Measurements from ENCODE around the gene NTM. TPM values are rescaled to one million over a fixed set of nuclear protein-coding genes. Genes with fewer than 3 reads are reported as not detected.

The NTM gene
- total RNA-seq, 1 donor from 2014 or later, result 9.9 TPM

- Histone ChIP-seq H3K4me3 (ENCODE audit: low read length in 3 of 3) (no peak overlapping the region), H3K9me3 (ENCODE audit: control insufficient read depth in 3 of 3, low read length in 3 of 3) (no peaks in the 10 kb centered on the region), H3K27me3 (ENCODE audit: control insufficient read depth in 3 of 3, insufficient read depth in 3 of 3, low read length in 3 of 3) (peaks cover 0 to 10% (median 0%) of the 10 kb centered on the region in 3 donors), H3K36me3 (ENCODE audit: control insufficient read depth in 3 of 3, insufficient read depth in 3 of 3, low read length in 3 of 3) (no peaks in the 10 kb centered on the region), H3K4me1 (ENCODE audit: control insufficient read depth in 3 of 3, insufficient read depth in 3 of 3, low read length in 3 of 3) (peaks cover 0 to 2% (median 0%) of the 10 kb centered on the region in 3 donors), H3K27ac (ENCODE audit: low read depth, low read length) (no peak overlapping the region), H3K9ac (ENCODE audit: low read depth in 1 of 3, low read length in 3 of 3) (no peak overlapping the region)
Observed at GRCh38 chr11:131880976-131881375, 510.6 kb downstream of the NTM start.

GRCh38 chr11:131883332-131883731 is 512.9 kb downstream of the NTM start:
- no peak overlapping the region for H3K4me3 ChIP-seq (ENCODE audit: low read length in 3 of 3)
- peaks cover 0 to 18% (median 0%) of the 10 kb centered on the region in 3 donors for H3K27me3 ChIP-seq (ENCODE audit: control insufficient read depth in 3 of 3, insufficient read depth in 3 of 3, low read length in 3 of 3)
- no peaks in the 10 kb centered on the region for H3K9me3 ChIP-seq (ENCODE audit: control insufficient read depth in 3 of 3, low read length in 3 of 3)
- H3K9ac ChIP-seq (ENCODE audit: low read depth in 1 of 3, low read length in 3 of 3), result no peak overlapping the region
- no peaks in the 10 kb centered on the region for H3K36me3 ChIP-seq (ENCODE audit: control insufficient read depth in 3 of 3, insufficient read depth in 3 of 3, low read length in 3 of 3)
- H3K27ac ChIP-seq (ENCODE audit: low read depth, low read length), result no peak overlapping the region
- H3K4me1 ChIP-seq (ENCODE audit: control insufficient read depth in 3 of 3, insufficient read depth in 3 of 3, low read length in 3 of 3), result no peaks in the 10 kb centered on the region

GRCh38 chr11:131884461-131885073 is 514.2 kb downstream of the NTM start:
- no peak overlapping the region for H3K27ac ChIP-seq (ENCODE audit: low read depth, low read length)
- no peaks in the 10 kb centered on the region for H3K9me3 ChIP-seq (ENCODE audit: control insufficient read depth in 3 of 3, low read length in 3 of 3)
- H3K4me1 ChIP-seq (ENCODE audit: control insufficient read depth in 3 of 3, insufficient read depth in 3 of 3, low read length in 3 of 3), result no peaks in the 10 kb centered on the region
- H3K9ac ChIP-seq (ENCODE audit: low read depth in 1 of 3, low read length in 3 of 3), result no peak overlapping the region
- H3K4me3 ChIP-seq (ENCODE audit: low read length in 3 of 3), result no peak overlapping the region
- peaks cover 0 to 18% (median 0%) of the 10 kb centered on the region in 3 donors for H3K27me3 ChIP-seq (ENCODE audit: control insufficient read depth in 3 of 3, insufficient read depth in 3 of 3, low read length in 3 of 3)
- H3K36me3 ChIP-seq (ENCODE audit: control insufficient read depth in 3 of 3, insufficient read depth in 3 of 3, low read length in 3 of 3), result no peaks in the 10 kb centered on the region

GRCh38 chr11:131885431-131885830 is 515.0 kb downstream of the NTM start:
- Histone ChIP-seq H3K4me1 (ENCODE audit: control insufficient read depth in 3 of 3, insufficient read depth in 3 of 3, low read length in 3 of 3) (no peaks in the 10 kb centered on the region), H3K9ac (ENCODE audit: low read depth in 1 of 3, low read length in 3 of 3) (no peak overlapping the region), H3K4me3 (ENCODE audit: low read length in 3 of 3) (no peak overlapping the region), H3K27ac (ENCODE audit: low read depth, low read length) (no peak overlapping the region), H3K9me3 (ENCODE audit: control insufficient read depth in 3 of 3, low read length in 3 of 3) (no peaks in the 10 kb centered on the region), H3K36me3 (ENCODE audit: control insufficient read depth in 3 of 3, insufficient read depth in 3 of 3, low read length in 3 of 3) (no peaks in the 10 kb centered on the region), H3K27me3 (ENCODE audit: control insufficient read depth in 3 of 3, insufficient read depth in 3 of 3, low read length in 3 of 3) (peaks cover 0 to 18% (median 0%) of the 10 kb centered on the region in 3 donors)

- Histone ChIP-seq H3K9me3 (ENCODE audit: control insufficient read depth in 3 of 3, low read length in 3 of 3) (no peaks in the 10 kb centered on the region), H3K9ac (ENCODE audit: low read depth in 1 of 3, low read length in 3 of 3) (no peak overlapping the region), H3K27me3 (ENCODE audit: control insufficient read depth in 3 of 3, insufficient read depth in 3 of 3, low read length in 3 of 3) (peaks cover 0 to 18% (median 0%) of the 10 kb centered on the region in 3 donors), H3K36me3 (ENCODE audit: control insufficient read depth in 3 of 3, insufficient read depth in 3 of 3, low read length in 3 of 3) (no peaks in the 10 kb centered on the region), H3K4me3 (ENCODE audit: low read length in 3 of 3) (no peak overlapping the region), H3K4me1 (ENCODE audit: control insufficient read depth in 3 of 3, insufficient read depth in 3 of 3, low read length in 3 of 3) (no peaks in the 10 kb centered on the region), H3K27ac (ENCODE audit: low read depth, low read length) (no peak overlapping the region)
Observed at GRCh38 chr11:131886201-131886600, 515.8 kb downstream of the NTM start.

- Histone ChIP-seq H3K9ac (ENCODE audit: low read depth in 1 of 3, low read length in 3 of 3) (no peak overlapping the region), H3K4me1 (ENCODE audit: control insufficient read depth in 3 of 3, insufficient read depth in 3 of 3, low read length in 3 of 3) (no peaks in the 10 kb centered on the region), H3K27ac (ENCODE audit: low read depth, low read length) (no peak overlapping the region), H3K4me3 (ENCODE audit: low read length in 3 of 3) (no peak overlapping the region), H3K27me3 (ENCODE audit: control insufficient read depth in 3 of 3, insufficient read depth in 3 of 3, low read length in 3 of 3) (peaks cover 0 to 18% (median 0%) of the 10 kb centered on the region in 3 donors), H3K36me3 (ENCODE audit: control insufficient read depth in 3 of 3, insufficient read depth in 3 of 3, low read length in 3 of 3) (no peaks in the 10 kb centered on the region), H3K9me3 (ENCODE audit: control insufficient read depth in 3 of 3, low read length in 3 of 3) (no peaks in the 10 kb centered on the region)
Observed at GRCh38 chr11:131888230-131888855, 517.9 kb downstream of the NTM start.

- Histone ChIP-seq H3K4me1 (ENCODE audit: control insufficient read depth in 3 of 3, insufficient read depth in 3 of 3, low read length in 3 of 3) (no peaks in the 10 kb centered on the region), H3K27ac (ENCODE audit: low read depth, low read length) (no peak overlapping the region), H3K36me3 (ENCODE audit: control insufficient read depth in 3 of 3, insufficient read depth in 3 of 3, low read length in 3 of 3) (no peaks in the 10 kb centered on the region), H3K4me3 (ENCODE audit: low read length in 3 of 3) (no peak overlapping the region), H3K9me3 (ENCODE audit: control insufficient read depth in 3 of 3, low read length in 3 of 3) (no peaks in the 10 kb centered on the region), H3K9ac (ENCODE audit: low read depth in 1 of 3, low read length in 3 of 3) (no peak overlapping the region), H3K27me3 (ENCODE audit: control insufficient read depth in 3 of 3, insufficient read depth in 3 of 3, low read length in 3 of 3) (peaks cover 0 to 18% (median 0%) of the 10 kb centered on the region in 3 donors)
Observed at GRCh38 chr11:131889146-131889577, 518.7 kb downstream of the NTM start.

- H3K36me3 ChIP-seq (ENCODE audit: control insufficient read depth in 3 of 3, insufficient read depth in 3 of 3, low read length in 3 of 3), result no peaks in the 10 kb centered on the region
- peaks cover 0 to 10% (median 0%) of the 10 kb centered on the region in 3 donors for H3K27me3 ChIP-seq (ENCODE audit: control insufficient read depth in 3 of 3, insufficient read depth in 3 of 3, low read length in 3 of 3)
- no peaks in the 10 kb centered on the region for H3K9me3 ChIP-seq (ENCODE audit: control insufficient read depth in 3 of 3, low read length in 3 of 3)
- H3K9ac ChIP-seq (ENCODE audit: low read depth in 1 of 3, low read length in 3 of 3), result no peak overlapping the region
- H3K4me3 ChIP-seq (ENCODE audit: low read length in 3 of 3), result no peak overlapping the region
- H3K27ac ChIP-seq (ENCODE audit: low read depth, low read length), result no peak overlapping the region
- no peaks in the 10 kb centered on the region for H3K4me1 ChIP-seq (ENCODE audit: control insufficient read depth in 3 of 3, insufficient read depth in 3 of 3, low read length in 3 of 3)
Observed at GRCh38 chr11:131889760-131890581, 519.6 kb downstream of the NTM start.

GRCh38 chr11:131893103-131893890 is 522.9 kb downstream of the NTM start:
- Histone ChIP-seq H3K9me3 (ENCODE audit: control insufficient read depth in 3 of 3, low read length in 3 of 3) (no peaks in the 10 kb centered on the region), H3K9ac (ENCODE audit: low read depth in 1 of 3, low read length in 3 of 3) (no peak overlapping the region)

More at GRCh38 chr11:131893103-131893890, 522.9 kb downstream of the NTM start:
- no peaks in the 10 kb centered on the region for H3K4me1 ChIP-seq (ENCODE audit: control insufficient read depth in 3 of 3, insufficient read depth in 3 of 3, low read length in 3 of 3)
- H3K27ac ChIP-seq (ENCODE audit: low read depth, low read length), result no peak overlapping the region
- no peaks in the 10 kb centered on the region for H3K36me3 ChIP-seq (ENCODE audit: control insufficient read depth in 3 of 3, insufficient read depth in 3 of 3, low read length in 3 of 3)
- no peaks in the 10 kb centered on the region for H3K27me3 ChIP-seq (ENCODE audit: control insufficient read depth in 3 of 3, insufficient read depth in 3 of 3, low read length in 3 of 3)
- H3K4me3 ChIP-seq (ENCODE audit: low read length in 3 of 3), result no peak overlapping the region
